Naive thymus-derived CD4-positive, alpha-beta T cell (primary cell): Measurements from ENCODE around the gene GTF2F2. TPM values are rescaled to one million over a fixed set of nuclear protein-coding genes. Genes with fewer than 3 reads are reported as not detected.

Source experiments
- ATAC-seq: fragments of 150-1000 bp; cut with Tn5 transposase; 2 replicates; pipeline ENCODE4 v1.10.0; 2021; ENCODE audit warnings: mild to moderate bottlenecking, moderate library complexity
- CTCF ChIA-PET: fragments of 350-600 bp; sonication (Branson Sonifier 250); formaldehyde crosslinking; loops from one replicate; lab custom pipeline; 2021; ENCODE audit warnings: antibody characterized with exemption; lab: Charles Lee
- POLR2A ChIA-PET: fragments of 350-600 bp; sonication (Branson Sonifier 250); formaldehyde crosslinking; loops from one replicate; lab custom pipeline; 2021; ENCODE audit warnings: antibody characterized with exemption, inconsistent platforms; lab: Charles Lee
- DNase-seq, 9 donors: peaks; one replicate each; pipeline versions ENCODE4 v3.0.0 to v3.0.0-alpha.2; 2020 to 2022; ENCODE audit warnings: mixed read lengths in 1 of 9
- H3K27ac ChIP-seq: one replicate; pipeline ENCODE4 v1.7.0; 2013; ENCODE audit warnings: mild to moderate bottlenecking, low read depth, low read length, moderate library complexity
- H3K27me3 ChIP-seq, 2 donors: one replicate each; pipeline ENCODE4 v1.7.0; 2013; ENCODE audit warnings: low read length in 2 of 2, mild to moderate bottlenecking in 2 of 2, moderate library complexity in 2 of 2; ENCODE audit not compliant: control insufficient read depth in 2 of 2, insufficient read depth in 2 of 2
- H3K36me3 ChIP-seq, 3 experiments: 1 replicate in 2 of 3; 2 replicates in 1 of 3; pipeline ENCODE4 v1.7.0; 2013; ENCODE audit warnings: low read length in 3 of 3, mild to moderate bottlenecking in 3 of 3, moderate library complexity in 1 of 3; ENCODE audit not compliant: insufficient read depth in 3 of 3, control insufficient read depth in 2 of 3
- H3K4me1 ChIP-seq, 2 donors: one replicate each; pipeline ENCODE4 v1.7.0; 2013; ENCODE audit warnings: low read length in 2 of 2, mild to moderate bottlenecking in 2 of 2, moderate library complexity in 1 of 2; ENCODE audit not compliant: control insufficient read depth in 2 of 2, insufficient read depth in 2 of 2
- H3K4me3 ChIP-seq: 2 replicates; pipeline ENCODE4 v1.7.0; 2013; ENCODE audit warnings: mild to moderate bottlenecking, low read length
- H3K9me3 ChIP-seq, 3 experiments: 1 replicate in 2 of 3; 2 replicates in 1 of 3; pipeline ENCODE4 v1.7.0; 2013; ENCODE audit warnings: low read length in 3 of 3; ENCODE audit not compliant: control insufficient read depth in 2 of 3
- H3K27ac Mint-ChIP-seq, 9 donors: one replicate each; pipeline ENCODE4 v1.8.0; 2020 to 2022; ENCODE audit warnings: mixed read lengths in 9 of 9, mild to moderate bottlenecking in 8 of 9, moderate library complexity in 5 of 9, inconsistent platforms in 2 of 9
- H3K27me3 Mint-ChIP-seq, 5 donors: one replicate each; pipeline ENCODE4 v1.8.0; 2021 to 2022; ENCODE audit warnings: mixed read lengths in 5 of 5, mild to moderate bottlenecking in 1 of 5
- H3K36me3 Mint-ChIP-seq, 5 donors: one replicate each; pipeline ENCODE4 v1.8.0; 2020 to 2022; ENCODE audit warnings: mixed read lengths in 5 of 5, mild to moderate bottlenecking in 3 of 5, inconsistent platforms in 1 of 5
- H3K4me1 Mint-ChIP-seq, 7 donors: one replicate each; pipeline ENCODE4 v1.8.0; 2020 to 2022; ENCODE audit warnings: mixed read lengths in 7 of 7, mild to moderate bottlenecking in 3 of 7, inconsistent platforms in 1 of 7
- H3K4me3 Mint-ChIP-seq, 10 donors: one replicate each; pipeline ENCODE4 v1.8.0; 2020 to 2022; ENCODE audit warnings: mild to moderate bottlenecking in 10 of 10, mixed read lengths in 10 of 10, moderate library complexity in 6 of 10, inconsistent platforms in 2 of 10
- H3K9me3 Mint-ChIP-seq, 11 donors: one replicate each; pipeline ENCODE4 v1.8.0; 2020 to 2022; ENCODE audit warnings: mixed read lengths in 11 of 11, mild to moderate bottlenecking in 4 of 11, inconsistent platforms in 1 of 11, moderate library complexity in 1 of 11
- intact Hi-C, 2 donors: fragments of 100-400 bp; cut with micrococcal nuclease; formaldehyde crosslinking; loops; one replicate each; pipeline ENCODE4 v1.15.1; 2023
- polyA plus RNA-seq, 2 donors: library from polyadenylated mRNA; unstranded; fragments of 300-500 nt; fragmentation: Illumina TruSeq; gene quantifications; one replicate each; pipeline ENCODE4 v1.2.3, GENCODE V29; 2021
- total RNA-seq, 6 experiments: library from RNA in 5 of 6; stranded (reverse) in 5 of 6; gene quantifications; 1 replicate in 5 of 6; 2 replicates in 1 of 6; pipeline ENCODE4 v1.2.3 and lab custom pipeline; 2021 to 2026

GTF2F2 gene
- total and polyA plus RNA-seq, 7 experiments from 2014 or later, result 6.7 to 20.4 (median 14.1) TPM

DNA sequence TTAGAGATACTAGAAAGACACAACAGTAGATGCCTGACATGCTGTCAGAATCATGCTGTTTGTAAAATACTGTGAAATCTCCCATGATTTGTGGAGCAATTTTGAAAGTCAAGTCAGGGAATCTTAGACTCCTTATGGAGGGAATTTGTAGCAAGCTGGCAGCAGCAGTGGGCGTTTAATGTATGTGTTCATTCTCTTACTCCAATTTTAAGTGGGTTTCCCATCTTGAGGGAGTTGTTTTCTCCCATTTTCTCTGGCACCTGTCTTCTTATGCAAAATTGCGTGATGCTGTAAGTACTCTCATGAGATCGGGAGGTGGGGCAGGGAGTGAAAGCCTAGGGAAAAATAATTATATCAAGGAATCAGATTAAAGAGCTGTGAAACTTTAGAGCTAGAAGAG lies 16.0 kb upstream of the GTF2F2 start:
- Mint-ChIP-seq H3K27ac (no peak overlapping the region), H3K36me3 (no peaks in the 10 kb centered on the region), H3K4me3 (no peak overlapping the region), H3K27me3 (peaks cover 0 to 11% (median 6%) of the 10 kb centered on the region in 5 donors), H3K4me1 (peaks cover 0 to 4% (median 0%) of the 10 kb centered on the region in 7 donors), H3K9me3 (no peaks in the 10 kb centered on the region)
- no peaks in the 10 kb centered on the region for H3K4me1 ChIP-seq
- H3K36me3 ChIP-seq, result no peaks in the 10 kb centered on the region
- intact Hi-C loops, result loop anchor here in 1 of 2 donors (5.0 kb wide), 1 partner anchor 38 kb away; no protein-coding TSS in a partner anchor
- H3K9me3 ChIP-seq, result no peaks in the 10 kb centered on the region
- H3K4me3 ChIP-seq, result no peak overlapping the region
- ChIA-PET POLR2A (no interaction called here), CTCF (no interaction called here)
- no peaks in the 10 kb centered on the region for H3K27me3 ChIP-seq
- DNase-seq (no peak), ATAC-seq (no peak)
- no peak overlapping the region for H3K27ac ChIP-seq

GRCh38 chr13:45105895-45106294 lies 14.4 kb upstream of the GTF2F2 start:
- intact Hi-C loops, result no loop called here
- H3K4me3 ChIP-seq, result no peak overlapping the region
- POLR2A ChIA-PET, result no interaction called here
- Mint-ChIP-seq H3K27ac (no peak overlapping the region), H3K4me1 (peaks cover 0 to 4% (median 0%) of the 10 kb centered on the region in 7 donors), H3K36me3 (no peaks in the 10 kb centered on the region), H3K27me3 (peaks cover 0 to 11% (median 6%) of the 10 kb centered on the region in 5 donors), H3K9me3 (no peaks in the 10 kb centered on the region), H3K4me3 (no peak overlapping the region)
- H3K27me3 ChIP-seq, result no peaks in the 10 kb centered on the region
- H3K9me3 ChIP-seq, result no peaks in the 10 kb centered on the region
- no peaks in the 10 kb centered on the region for H3K36me3 ChIP-seq
- CTCF ChIA-PET, result no interaction called here
- H3K27ac ChIP-seq, result no peak overlapping the region
- DNase-seq, result no peak
- no peak for ATAC-seq
- H3K4me1 ChIP-seq, result no peaks in the 10 kb centered on the region

- no peaks in the 10 kb centered on the region for H3K4me1 ChIP-seq
- no peak overlapping the region for H3K27ac ChIP-seq
- H3K27me3 ChIP-seq, result no peaks in the 10 kb centered on the region
- CTCF ChIA-PET, result no interaction called here
- Mint-ChIP-seq H3K9me3 (no peaks in the 10 kb centered on the region), H3K4me1 (peaks cover 0 to 4% (median 0%) of the 10 kb centered on the region in 7 donors), H3K36me3 (no peaks in the 10 kb centered on the region), H3K4me3 (no peak overlapping the region), H3K27ac (no peak overlapping the region), H3K27me3 (peaks cover 0 to 11% (median 6%) of the 10 kb centered on the region in 5 donors)
- DNase-seq, result no peak
- H3K9me3 ChIP-seq, result no peaks in the 10 kb centered on the region
- intact Hi-C loops, result no loop called here
- H3K36me3 ChIP-seq, result no peaks in the 10 kb centered on the region
- no peak for ATAC-seq
- H3K4me3 ChIP-seq, result no peak overlapping the region
- POLR2A ChIA-PET, result interaction anchor here (0.7 kb wide), 1 partner anchor 307 kb away, joined by 3 read pairs; no protein-coding TSS in a partner anchor
These were observed 12.8 kb upstream of the GTF2F2 start for GRCh38 chr13:45107539-45107938.

DNA sequence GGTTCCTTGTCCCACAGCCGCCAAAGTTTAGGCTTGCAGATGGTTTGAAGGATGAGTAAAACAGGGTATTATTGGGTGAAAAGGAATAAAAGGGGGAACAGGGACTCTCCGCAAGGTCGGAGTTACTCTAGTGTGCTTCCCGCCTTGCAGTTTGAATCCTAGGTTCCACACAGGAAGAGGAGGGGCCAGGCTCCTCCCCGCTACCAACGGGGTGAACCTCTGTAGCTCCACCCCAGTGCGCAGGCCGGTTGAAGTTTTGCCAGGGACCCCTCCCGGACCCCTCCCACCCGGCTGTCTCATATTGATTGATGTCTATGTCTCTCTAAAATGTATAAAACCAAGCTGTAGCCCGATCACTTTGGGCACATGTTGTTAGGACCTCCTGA lies 11.6 kb upstream of the GTF2F2 start:
- H3K4me3 Mint-ChIP-seq, result peak overlapping the region in 6 of 10 donors; percentile 4 to 46 (median 15)
- no peaks in the 10 kb centered on the region for H3K36me3 ChIP-seq
- H3K9me3 Mint-ChIP-seq, result no peaks in the 10 kb centered on the region
- intact Hi-C loops, result no loop called here
- POLR2A ChIA-PET, result no interaction called here
- H3K27ac ChIP-seq, result no peak overlapping the region
- no peaks in the 10 kb centered on the region for H3K27me3 ChIP-seq
- ATAC-seq (no peak), DNase-seq (peak in 2 of 9 donors; percentile 5 to 10)
- H3K27ac Mint-ChIP-seq, result peak overlapping the region in 1 of 9 donors; percentile 13
- CTCF ChIA-PET, result interaction anchor here (0.6 kb wide), 1 partner anchor 193 kb away, joined by 9 read pairs; no protein-coding TSS in a partner anchor
- H3K4me1 ChIP-seq, result no peaks in the 10 kb centered on the region
- H3K4me1 Mint-ChIP-seq, result peaks cover 0 to 6% (median 0%) of the 10 kb centered on the region in 7 donors
- H3K4me3 ChIP-seq, result no peak overlapping the region
- peaks cover 0 to 11% (median 6%) of the 10 kb centered on the region in 5 donors for H3K27me3 Mint-ChIP-seq
- no peaks in the 10 kb centered on the region for H3K36me3 Mint-ChIP-seq
- no peaks in the 10 kb centered on the region for H3K9me3 ChIP-seq

- H3K36me3 ChIP-seq, result no peaks in the 10 kb centered on the region
- Mint-ChIP-seq H3K4me1 (peaks cover 0 to 6% (median 0%) of the 10 kb centered on the region in 7 donors), H3K4me3 (peak overlapping the region in 6 of 10 donors; percentile 4 to 46 (median 15)), H3K9me3 (no peaks in the 10 kb centered on the region), H3K27ac (peak overlapping the region in 1 of 9 donors; percentile 13), H3K27me3 (peaks cover 0 to 10% (median 6%) of the 10 kb centered on the region in 5 donors), H3K36me3 (no peaks in the 10 kb centered on the region)
- no peaks in the 10 kb centered on the region for H3K27me3 ChIP-seq
- ChIA-PET POLR2A (no interaction called here), CTCF (interaction anchor here (0.6 kb wide), 1 partner anchor 194 kb away, joined by 9 read pairs; no protein-coding TSS in a partner anchor)
- H3K4me3 ChIP-seq, result no peak overlapping the region
- H3K27ac ChIP-seq, result no peak overlapping the region
- ATAC-seq (peak; percentile 46), DNase-seq (no peak)
- H3K9me3 ChIP-seq, result no peaks in the 10 kb centered on the region
- intact Hi-C loops, result no loop called here
- H3K4me1 ChIP-seq, result no peaks in the 10 kb centered on the region
These were observed 11.1 kb upstream of the GTF2F2 start for GRCh38 chr13:45109102-45109720.

GRCh38 chr13:45113233-45114224 lies 6.8 kb upstream of the GTF2F2 start:
- no peak for ATAC-seq
- H3K27ac ChIP-seq, result no peak overlapping the region
- H3K27me3 Mint-ChIP-seq, result no peaks in the 10 kb centered on the region
- no peak for DNase-seq
- peaks cover 0 to 8% (median 3%) of the 10 kb centered on the region in 7 donors for H3K4me1 Mint-ChIP-seq
- H3K4me1 ChIP-seq, result no peaks in the 10 kb centered on the region
- H3K4me3 ChIP-seq, result no peak overlapping the region
- no peak overlapping the region for H3K4me3 Mint-ChIP-seq
- H3K9me3 Mint-ChIP-seq, result peaks cover 0 to 2% (median 0%) of the 10 kb centered on the region in 11 donors
- intact Hi-C loops, result no loop called here
- POLR2A ChIA-PET, result no interaction called here
- H3K27me3 ChIP-seq, result no peaks in the 10 kb centered on the region
- no peaks in the 10 kb centered on the region for H3K36me3 Mint-ChIP-seq
- H3K36me3 ChIP-seq, result no peaks in the 10 kb centered on the region
- H3K27ac Mint-ChIP-seq, result no peak overlapping the region
- CTCF ChIA-PET, result no interaction called here
- no peaks in the 10 kb centered on the region for H3K9me3 ChIP-seq
